ENCODE results near the gene VAMP1.
"Not testable (repeated sequence)": the region's sequence is repeated elsewhere in the genome, so short reads cannot be mapped to it uniquely, and the experiment has no call there.

VAMP1 gene

GRCh38 chr12:6476489-6476888, 6.0 kb upstream of the VAMP1 start:
- TF ChIP-seq CTCF (IDR thresholded peaks at IDR 0.05): no peak
- no peak for DNase-seq (ENCODE audit: low spot score)
- Histone ChIP-seq H3K27ac (no peak overlapping the region), H3K4me3 (no peak overlapping the region)

- not testable (repeated sequence) for H3K27ac ChIP-seq; H3K4me3 ChIP-seq; DNase-seq (ENCODE audit: low spot score)
Observed at GRCh38 chr12:6475233-6475975, 4.9 kb upstream of the VAMP1 start.

GRCh38 chr12:6472491-6472890, 2.0 kb upstream of the VAMP1 start:
- TF ChIP-seq CTCF (IDR thresholded peaks at IDR 0.05): no peak

GRCh38 chr12:6471989-6472360, 1.5 kb upstream of the VAMP1 start:
- TF ChIP-seq CTCF (IDR thresholded peaks at IDR 0.05): no peak

More at GRCh38 chr12:6472491-6472890, 2.0 kb upstream of the VAMP1 start:
- Histone ChIP-seq H3K4me3 (no peak overlapping the region), H3K27ac (no peak overlapping the region)
- no peak for DNase-seq (ENCODE audit: low spot score)

GRCh38 chr12:6469609-6470374, 685 bp downstream of the VAMP1 start:
- no peak for DNase-seq (ENCODE audit: low spot score)
- no peak for TF ChIP-seq CTCF (IDR thresholded peaks at IDR 0.05)
- Histone ChIP-seq H3K27ac (peak overlapping the region; percentile 65 to 95), H3K4me3 (peak overlapping the region; percentile 89)

More at GRCh38 chr12:6471989-6472360, 1.5 kb upstream of the VAMP1 start:
- H3K27ac ChIP-seq: no peak overlapping the region
- H3K4me3 ChIP-seq: no peak overlapping the region
- no peak for DNase-seq (ENCODE audit: low spot score)

- Histone ChIP-seq H3K27ac (no peak overlapping the region), H3K4me3 (peak overlapping the region; percentile 89)
Observed at GRCh38 chr12:6469092-6469491, 1.4 kb downstream of the VAMP1 start.

GRCh38 chr12:6468283-6468575, 2.2 kb downstream of the VAMP1 start:
- Histone ChIP-seq H3K27ac (no peak overlapping the region), H3K4me3 (no peak overlapping the region)
- no peak for TF ChIP-seq CTCF (IDR thresholded peaks at IDR 0.05)
- no peak for DNase-seq (ENCODE audit: low spot score)

More at GRCh38 chr12:6469092-6469491, 1.4 kb downstream of the VAMP1 start:
- TF ChIP-seq CTCF (IDR thresholded peaks at IDR 0.05): no peak
- no peak for DNase-seq (ENCODE audit: low spot score)

- not testable (repeated sequence) for DNase-seq (ENCODE audit: low spot score); H3K4me3 ChIP-seq; H3K27ac ChIP-seq
Observed at GRCh38 chr12:6467571-6468282, 2.8 kb downstream of the VAMP1 start.

- H3K4me3 ChIP-seq; H3K27ac ChIP-seq; DNase-seq (ENCODE audit: low spot score): not testable (repeated sequence)
Observed at GRCh38 chr12:6466751-6467150, 3.7 kb downstream of the VAMP1 start.
